SU-DHL-6 (cell line): ENCODE measurements around the gene NEU4.

ENCODE experiments used
- CTCF ChIP-seq: fragments of 200-600 bp; sonication (generic); IDR thresholded peaks from one replicate; pipeline ENCODE4 v1.5.1; 2017; ENCODE audit warnings: antibody characterized with exemption, mild to moderate bottlenecking, low read length, moderate library complexity; ENCODE audit not compliant: insufficient read depth, poor library complexity, severe bottlenecking
- EZH2phosphoT487 ChIP-seq: fragments of 200-600 bp; sonication (generic), shearing (Covaris generic); conservative IDR thresholded peaks from 2 replicates; pipeline ENCODE4 v1.6.1; 2018; ENCODE audit warnings: mild to moderate bottlenecking, antibody characterized with exemption, low read length, moderate library complexity, mixed read lengths

GRCh38 chr2:241795021-241795999 lies 13.7 kb upstream of the NEU4 start:
- TF ChIP-seq CTCF = no peak
- TF ChIP-seq EZH2phosphoT487 = no peak
